ENCODE results near the gene TBC1D8B. TPM values are rescaled to one million over a fixed set of nuclear protein-coding genes. Genes with fewer than 3 reads are reported as not detected.

The TBC1D8B gene
- polyA plus RNA-seq, 1 donor = 17.2 TPM

GRCh38 chrX:106894392-106894909 is 92.0 kb downstream of the TBC1D8B start:
- Histone ChIP-seq H3K27me3 (ENCODE audit: control insufficient read depth, insufficient read depth, low read length) (no peaks in the 10 kb centered on the region), H3K4me1 (ENCODE audit: control insufficient read depth, insufficient read depth, low read length) (peaks cover 9% of the 10 kb centered on the region), H3K9me3 (ENCODE audit: control insufficient read depth, low read depth, low read length) (no peaks in the 10 kb centered on the region), H3K27ac (ENCODE audit: low read length) (no peak overlapping the region), H3K36me3 (ENCODE audit: control insufficient read depth, insufficient read depth, low read length) (no peaks in the 10 kb centered on the region), H3K4me3 (ENCODE audit: low read length) (no peak overlapping the region)
- no CpG with 5 or more reads among the region's 6 CpGs for WGBS (ENCODE audit: insufficient coverage, low lambda C conversion rate)
- peak; percentile 40 to 57 for DNase-seq

- Histone ChIP-seq H3K4me1 (ENCODE audit: control insufficient read depth, insufficient read depth, low read length) (peaks cover 15% of the 10 kb centered on the region), H3K9me3 (ENCODE audit: control insufficient read depth, low read depth, low read length) (no peaks in the 10 kb centered on the region), H3K27ac (ENCODE audit: low read length) (no peak overlapping the region), H3K27me3 (ENCODE audit: control insufficient read depth, insufficient read depth, low read length) (no peaks in the 10 kb centered on the region), H3K4me3 (ENCODE audit: low read length) (no peak overlapping the region), H3K36me3 (ENCODE audit: control insufficient read depth, insufficient read depth, low read length) (no peaks in the 10 kb centered on the region)
- no CpG with 5 or more reads among the region's 3 CpGs for WGBS (ENCODE audit: insufficient coverage, low lambda C conversion rate)
- DNase-seq = no peak
Observed at GRCh38 chrX:106894978-106895452, 92.5 kb downstream of the TBC1D8B start.

DNA sequence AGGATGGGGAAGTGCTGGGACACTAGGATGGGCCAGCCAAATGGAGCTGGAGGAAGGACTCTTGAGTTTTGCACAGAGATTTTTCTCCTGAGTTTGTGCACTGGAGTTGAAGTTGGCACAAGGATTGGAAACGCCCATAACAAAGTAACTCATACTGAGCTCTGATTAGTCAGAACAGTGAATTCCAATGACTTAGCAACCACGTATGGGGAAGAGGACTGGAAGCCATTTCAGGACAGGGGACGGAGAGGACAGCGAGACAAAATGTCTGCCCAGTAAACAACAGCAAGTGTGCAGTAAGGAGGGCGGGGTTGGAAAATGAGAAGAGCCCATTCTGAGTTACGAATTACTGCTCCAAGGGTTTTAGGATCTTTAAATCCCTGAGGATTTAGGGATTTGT is 94.8 kb downstream of the TBC1D8B start:
- H3K9me3 ChIP-seq (ENCODE audit: control insufficient read depth, low read depth, low read length) = no peaks in the 10 kb centered on the region
- WGBS (ENCODE audit: insufficient coverage, low lambda C conversion rate) = no CpG with 5 or more reads among the region's 6 CpGs
- no peaks in the 10 kb centered on the region for H3K27me3 ChIP-seq (ENCODE audit: control insufficient read depth, insufficient read depth, low read length)
- no peak for DNase-seq
- H3K4me1 ChIP-seq (ENCODE audit: control insufficient read depth, insufficient read depth, low read length) = peaks cover 36% of the 10 kb centered on the region
- no peak overlapping the region for H3K27ac ChIP-seq (ENCODE audit: low read length)
- H3K4me3 ChIP-seq (ENCODE audit: low read length) = no peak overlapping the region
- no peaks in the 10 kb centered on the region for H3K36me3 ChIP-seq (ENCODE audit: control insufficient read depth, insufficient read depth, low read length)

DNA sequence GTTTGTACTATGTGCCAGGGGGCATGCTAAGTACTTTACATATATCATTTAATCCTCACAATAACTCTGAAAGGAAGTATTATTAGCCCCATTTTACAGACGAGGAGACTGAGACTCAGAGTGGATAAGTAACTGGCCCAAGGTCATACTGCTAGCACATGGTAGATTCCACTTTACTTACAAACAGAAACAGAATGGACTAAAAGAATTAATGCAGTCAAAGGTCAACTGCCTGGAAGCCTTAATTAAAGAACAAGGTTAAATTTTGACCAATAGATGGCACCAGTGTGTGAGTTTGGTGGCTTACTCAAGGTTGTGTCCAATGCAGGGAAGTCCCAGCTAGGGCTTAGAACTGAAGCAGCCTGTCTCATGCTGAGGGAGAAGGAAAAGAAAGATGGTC is 96.0 kb downstream of the TBC1D8B start:
- no CpG with 5 or more reads among the region's 1 CpG for WGBS (ENCODE audit: insufficient coverage, low lambda C conversion rate)
- DNase-seq = peak; percentile 64 to 80
- Histone ChIP-seq H3K36me3 (ENCODE audit: control insufficient read depth, insufficient read depth, low read length) (no peaks in the 10 kb centered on the region), H3K4me1 (ENCODE audit: control insufficient read depth, insufficient read depth, low read length) (peaks cover 47% of the 10 kb centered on the region), H3K27ac (ENCODE audit: low read length) (peak overlapping the region; percentile 2), H3K9me3 (ENCODE audit: control insufficient read depth, low read depth, low read length) (no peaks in the 10 kb centered on the region), H3K4me3 (ENCODE audit: low read length) (no peak overlapping the region), H3K27me3 (ENCODE audit: control insufficient read depth, insufficient read depth, low read length) (no peaks in the 10 kb centered on the region)

DNA sequence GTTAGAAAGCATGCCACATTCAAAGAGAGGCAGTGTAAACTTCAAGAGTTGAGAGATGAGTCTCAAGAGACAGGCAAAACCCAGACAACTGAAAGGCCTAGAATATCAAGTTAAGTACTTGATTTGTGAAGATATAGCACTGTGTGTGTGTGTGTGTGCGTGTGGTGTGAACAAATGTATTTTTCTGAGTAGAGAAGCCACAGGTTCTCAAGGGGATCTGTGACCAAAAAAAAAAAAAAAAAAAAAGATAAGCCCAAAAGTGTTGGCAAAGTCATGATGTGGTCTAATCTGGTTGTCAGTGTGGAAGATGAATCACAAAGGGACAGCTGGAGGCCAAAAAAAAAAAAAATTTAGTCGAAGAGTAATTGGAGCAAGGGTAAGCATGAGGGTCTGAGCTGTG is 96.8 kb downstream of the TBC1D8B start:
- Histone ChIP-seq H3K4me3 (ENCODE audit: low read length) (no peak overlapping the region), H3K4me1 (ENCODE audit: control insufficient read depth, insufficient read depth, low read length) (peaks cover 48% of the 10 kb centered on the region), H3K9me3 (ENCODE audit: control insufficient read depth, low read depth, low read length) (no peaks in the 10 kb centered on the region), H3K36me3 (ENCODE audit: control insufficient read depth, insufficient read depth, low read length) (no peaks in the 10 kb centered on the region), H3K27ac (ENCODE audit: low read length) (peak overlapping the region; percentile 22), H3K27me3 (ENCODE audit: control insufficient read depth, insufficient read depth, low read length) (no peaks in the 10 kb centered on the region)
- DNase-seq = no peak
- WGBS (ENCODE audit: insufficient coverage, low lambda C conversion rate) = no CpG with 5 or more reads among the region's 2 CpGs

DNA sequence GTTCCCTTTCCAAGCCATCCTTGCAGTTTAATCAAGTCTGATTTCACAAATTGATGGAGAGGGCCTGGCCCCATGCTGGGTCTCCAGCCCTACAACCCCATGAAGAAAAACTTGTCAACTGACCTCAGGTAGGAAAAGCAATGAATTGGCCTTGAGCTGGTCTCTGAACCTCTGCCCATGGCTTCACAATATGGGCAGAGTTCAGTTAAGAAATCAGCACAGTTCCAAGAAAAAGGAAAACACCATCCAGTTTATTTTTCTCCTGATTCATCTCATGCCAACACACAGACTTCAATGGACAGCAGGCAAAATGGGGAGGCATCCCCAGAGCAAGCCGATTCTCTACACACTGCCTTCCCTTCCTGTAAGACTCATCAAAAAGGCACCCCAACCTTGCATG is 97.4 kb downstream of the TBC1D8B start:
- DNase-seq = no peak
- Histone ChIP-seq H3K27me3 (ENCODE audit: control insufficient read depth, insufficient read depth, low read length) (no peaks in the 10 kb centered on the region), H3K4me1 (ENCODE audit: control insufficient read depth, insufficient read depth, low read length) (peaks cover 46% of the 10 kb centered on the region), H3K9me3 (ENCODE audit: control insufficient read depth, low read depth, low read length) (no peaks in the 10 kb centered on the region), H3K36me3 (ENCODE audit: control insufficient read depth, insufficient read depth, low read length) (no peaks in the 10 kb centered on the region), H3K27ac (ENCODE audit: low read length) (peak overlapping the region; percentile 22), H3K4me3 (ENCODE audit: low read length) (no peak overlapping the region)
- no CpG with 5 or more reads among the region's 1 CpG for WGBS (ENCODE audit: insufficient coverage, low lambda C conversion rate)

- DNase-seq = peak; percentile 43 to 67
- no CpG with 5 or more reads among the region's 3 CpGs for WGBS (ENCODE audit: insufficient coverage, low lambda C conversion rate)
- Histone ChIP-seq H3K27me3 (ENCODE audit: control insufficient read depth, insufficient read depth, low read length) (no peaks in the 10 kb centered on the region), H3K36me3 (ENCODE audit: control insufficient read depth, insufficient read depth, low read length) (no peaks in the 10 kb centered on the region), H3K4me1 (ENCODE audit: control insufficient read depth, insufficient read depth, low read length) (peaks cover 60% of the 10 kb centered on the region), H3K27ac (ENCODE audit: low read length) (peak overlapping the region; percentile 74), H3K9me3 (ENCODE audit: control insufficient read depth, low read depth, low read length) (no peaks in the 10 kb centered on the region), H3K4me3 (ENCODE audit: low read length) (no peak overlapping the region)
Observed at GRCh38 chrX:106901341-106901740, 98.9 kb downstream of the TBC1D8B start.

DNA sequence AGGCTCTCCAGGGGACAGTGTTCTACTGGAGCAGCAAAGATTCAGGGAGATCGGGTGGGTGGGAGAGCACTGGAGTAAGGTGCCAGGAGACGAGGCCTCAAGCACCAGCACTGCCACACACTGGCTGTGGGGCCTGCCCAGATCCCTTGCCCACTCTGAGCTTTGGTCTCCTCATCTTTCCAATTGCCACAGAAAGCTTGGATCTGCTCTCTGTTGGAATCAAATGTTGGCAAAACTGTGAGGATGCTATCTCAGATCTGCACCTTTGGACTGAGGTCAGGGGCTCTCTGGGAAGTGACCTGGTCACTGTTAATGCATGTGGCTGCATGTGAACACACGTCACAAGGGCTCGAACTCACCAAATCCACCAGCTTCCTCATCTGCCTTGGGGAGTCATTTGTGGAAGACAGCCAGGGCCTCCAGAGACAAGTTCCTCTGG is 99.3 kb downstream of the TBC1D8B start:
- Histone ChIP-seq H3K36me3 (ENCODE audit: control insufficient read depth, insufficient read depth, low read length) (no peaks in the 10 kb centered on the region), H3K4me1 (ENCODE audit: control insufficient read depth, insufficient read depth, low read length) (peaks cover 64% of the 10 kb centered on the region), H3K27me3 (ENCODE audit: control insufficient read depth, insufficient read depth, low read length) (no peaks in the 10 kb centered on the region), H3K4me3 (ENCODE audit: low read length) (no peak overlapping the region), H3K27ac (ENCODE audit: low read length) (peak overlapping the region; percentile 74), H3K9me3 (ENCODE audit: control insufficient read depth, low read depth, low read length) (no peaks in the 10 kb centered on the region)
- peak in 1 of 2 donors; percentile 29 for DNase-seq
- no CpG with 5 or more reads among the region's 4 CpGs for WGBS (ENCODE audit: insufficient coverage, low lambda C conversion rate)

DNA sequence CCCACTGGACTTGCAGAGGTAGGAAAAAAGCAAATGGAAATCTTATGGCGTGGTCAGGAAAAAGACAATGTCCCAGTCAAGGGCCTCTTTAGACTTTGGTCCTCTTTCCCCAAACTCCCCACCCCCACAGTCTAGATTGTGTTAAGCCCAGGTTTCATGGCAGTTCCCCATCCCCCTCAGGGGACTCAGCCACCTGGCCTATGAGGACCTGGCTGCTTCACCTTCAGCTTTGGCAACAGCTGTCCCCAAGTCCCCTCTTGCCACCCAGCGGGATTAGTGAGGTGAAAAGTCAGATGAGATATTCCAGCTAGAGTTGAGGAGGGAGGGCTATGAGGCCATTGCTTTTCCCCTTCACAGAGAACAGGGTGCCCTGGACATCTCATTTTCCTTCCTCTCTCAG is 100.2 kb downstream of the TBC1D8B start:
- Histone ChIP-seq H3K27ac (ENCODE audit: low read length) (peak overlapping the region; percentile 74), H3K27me3 (ENCODE audit: control insufficient read depth, insufficient read depth, low read length) (no peaks in the 10 kb centered on the region), H3K4me1 (ENCODE audit: control insufficient read depth, insufficient read depth, low read length) (peaks cover 69% of the 10 kb centered on the region), H3K9me3 (ENCODE audit: control insufficient read depth, low read depth, low read length) (no peaks in the 10 kb centered on the region), H3K36me3 (ENCODE audit: control insufficient read depth, insufficient read depth, low read length) (no peaks in the 10 kb centered on the region), H3K4me3 (ENCODE audit: low read length) (no peak overlapping the region)
- DNase-seq = peak; percentile 56 to 76
- no CpG with 5 or more reads among the region's 2 CpGs for WGBS (ENCODE audit: insufficient coverage, low lambda C conversion rate)

GRCh38 chrX:106903291-106903824 is 100.9 kb downstream of the TBC1D8B start, which contains the start of gene RIPPLY1:
Gene RIPPLY1, minus strand, starts transcription at chrX:106903341. Its CDS starts 54 bp downstream, at chrX:106903287.
- H3K27ac ChIP-seq (ENCODE audit: low read length) = peak within 1 kb of the TSS; percentile 74
- no peak for DNase-seq
- no peaks in the 10 kb centered on the region for H3K36me3 ChIP-seq (ENCODE audit: control insufficient read depth, insufficient read depth, low read length)
- no peaks in the 10 kb centered on the region for H3K27me3 ChIP-seq (ENCODE audit: control insufficient read depth, insufficient read depth, low read length)
- H3K9me3 ChIP-seq (ENCODE audit: control insufficient read depth, low read depth, low read length) = no peaks in the 10 kb centered on the region
- WGBS (ENCODE audit: insufficient coverage, low lambda C conversion rate) = no CpG with 5 or more reads among the region's 1 CpG
- H3K4me1 ChIP-seq (ENCODE audit: control insufficient read depth, insufficient read depth, low read length) = peaks cover 71% of the 10 kb centered on the region
- H3K4me3 ChIP-seq (ENCODE audit: low read length) = no peak within 1 kb of the TSS
